AG04450 (cell line): ENCODE measurements around the gene SETD3. TPM values are rescaled to one million over a fixed set of nuclear protein-coding genes. Genes with fewer than 3 reads are reported as not detected.

ENCODE experiments used
- CTCF ChIA-PET: fragments of 300-600, 350-600 bp; formaldehyde crosslinking; extraction: SDS; loops from one replicate; lab custom pipeline; 2022; ENCODE audit warnings: antibody characterized with exemption, inconsistent platforms; lab: Charles Lee
- POLR2A ChIA-PET: fragments of 350-600 bp; formaldehyde crosslinking; extraction: SDS; loops from one replicate; lab custom pipeline; 2021; ENCODE audit warnings: antibody characterized with exemption, inconsistent platforms; lab: Yijun Ruan, JAX
- DNase-seq: peaks from one replicate; pipeline ENCODE4 v3.0.0-alpha.2; 2011; ENCODE audit warnings: low read depth, low spot score
- H3K27ac ChIP-seq: one replicate; pipeline ENCODE4 v1.5.1; 2012; ENCODE audit warnings: low read depth, low read length, control low read depth
- H3K27me3 ChIP-seq: one replicate; pipeline ENCODE4 v1.6.0; 2012; ENCODE audit warnings: low read length; ENCODE audit not compliant: control insufficient read depth, insufficient read depth
- H3K4me3 ChIP-seq: 2 replicates; pipeline ENCODE4 v1.5.1; 2011; ENCODE audit warnings: mild to moderate bottlenecking, low read depth, low read length, control low read depth
- H3K9me3 ChIP-seq: 2 replicates; pipeline ENCODE4 v1.5.1; 2012; ENCODE audit warnings: low read length; ENCODE audit not compliant: control insufficient read depth, insufficient read depth
- polyA plus RNA-seq: library from polyadenylated mRNA; depleted of rRNA; stranded (reverse); fragments of >200 nt; gene quantifications from 2 replicates; pipeline ENCODE4 v1.2.3, GENCODE V29; 2011
- TF ChIP-seq, protein P1 (sequence below): IDR thresholded peaks from 2 replicates; pipeline ENCODE4 v1.5.1; 2011; ENCODE audit warnings: low read depth, low read length, control low read depth, inconsistent platforms

SETD3 gene
- polyA plus RNA-seq, 1 experiment, result 25.0 TPM

DNA sequence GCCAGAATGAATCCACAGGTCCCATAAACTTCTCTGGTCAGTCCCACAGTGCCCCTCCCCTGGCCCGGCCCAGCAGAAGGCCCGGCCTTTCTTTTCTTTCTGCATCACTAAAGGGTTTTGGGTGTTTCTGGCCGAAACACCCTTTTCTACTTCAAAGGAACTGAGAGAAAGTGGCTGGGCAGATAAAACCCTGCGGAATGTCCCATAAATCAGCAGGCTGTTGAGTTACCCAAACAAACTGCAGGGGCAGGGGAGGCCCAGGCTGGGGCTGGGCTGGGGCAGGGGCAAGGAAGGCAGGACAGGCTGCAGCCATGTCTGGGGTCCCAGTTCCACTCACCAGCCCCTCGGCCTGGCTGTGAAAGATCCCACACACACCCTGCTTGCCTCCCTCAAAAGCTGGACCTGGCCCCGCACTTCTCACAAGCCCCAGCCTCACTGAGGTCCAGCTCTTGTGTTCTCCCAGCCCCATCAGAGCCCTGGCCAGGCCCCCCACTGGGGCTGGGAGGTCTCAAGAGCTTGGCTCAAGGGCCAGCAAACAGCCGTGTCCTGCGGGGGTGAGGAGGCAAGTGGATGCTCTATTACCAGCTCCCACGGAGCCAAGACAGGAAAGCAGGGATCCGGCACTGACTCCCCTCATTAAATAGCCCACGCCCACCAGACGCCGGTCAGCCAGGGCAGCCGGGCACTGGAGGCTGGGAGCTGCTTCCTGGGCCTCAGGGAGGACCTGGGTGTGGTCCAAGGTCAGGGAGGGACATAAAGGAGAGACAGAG lies 42.5 kb upstream of the SETD3 start:
- TF ChIP-seq, protein P1, sequence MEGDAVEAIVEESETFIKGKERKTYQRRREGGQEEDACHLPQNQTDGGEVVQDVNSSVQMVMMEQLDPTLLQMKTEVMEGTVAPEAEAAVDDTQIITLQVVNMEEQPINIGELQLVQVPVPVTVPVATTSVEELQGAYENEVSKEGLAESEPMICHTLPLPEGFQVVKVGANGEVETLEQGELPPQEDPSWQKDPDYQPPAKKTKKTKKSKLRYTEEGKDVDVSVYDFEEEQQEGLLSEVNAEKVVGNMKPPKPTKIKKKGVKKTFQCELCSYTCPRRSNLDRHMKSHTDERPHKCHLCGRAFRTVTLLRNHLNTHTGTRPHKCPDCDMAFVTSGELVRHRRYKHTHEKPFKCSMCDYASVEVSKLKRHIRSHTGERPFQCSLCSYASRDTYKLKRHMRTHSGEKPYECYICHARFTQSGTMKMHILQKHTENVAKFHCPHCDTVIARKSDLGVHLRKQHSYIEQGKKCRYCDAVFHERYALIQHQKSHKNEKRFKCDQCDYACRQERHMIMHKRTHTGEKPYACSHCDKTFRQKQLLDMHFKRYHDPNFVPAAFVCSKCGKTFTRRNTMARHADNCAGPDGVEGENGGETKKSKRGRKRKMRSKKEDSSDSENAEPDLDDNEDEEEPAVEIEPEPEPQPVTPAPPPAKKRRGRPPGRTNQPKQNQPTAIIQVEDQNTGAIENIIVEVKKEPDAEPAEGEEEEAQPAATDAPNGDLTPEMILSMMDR, result no peak
- no peak for DNase-seq
- ChIA-PET POLR2A (interaction anchor here (1.3 to 2.0 kb wide), 3 partner anchors 42 to 81 kb away, joined by 3 to 5 read pairs (median 5); partner anchors contain the start of genes CCDC85C, CCNK and SETD3), CTCF (interaction anchor here (0.8 to 5.0 kb wide), 6 partner anchors 83 to 376 kb away, joined by 3 to 27 read pairs (median 4); no protein-coding TSS in a partner anchor)
- peak overlapping the region; percentile 81 for H3K27ac ChIP-seq
- no peaks in the 10 kb centered on the region for H3K27me3 ChIP-seq
- no peaks in the 10 kb centered on the region; the same call in 1 of the 2 replicates for H3K9me3 ChIP-seq
- H3K4me3 ChIP-seq, result no peak overlapping the region

DNA sequence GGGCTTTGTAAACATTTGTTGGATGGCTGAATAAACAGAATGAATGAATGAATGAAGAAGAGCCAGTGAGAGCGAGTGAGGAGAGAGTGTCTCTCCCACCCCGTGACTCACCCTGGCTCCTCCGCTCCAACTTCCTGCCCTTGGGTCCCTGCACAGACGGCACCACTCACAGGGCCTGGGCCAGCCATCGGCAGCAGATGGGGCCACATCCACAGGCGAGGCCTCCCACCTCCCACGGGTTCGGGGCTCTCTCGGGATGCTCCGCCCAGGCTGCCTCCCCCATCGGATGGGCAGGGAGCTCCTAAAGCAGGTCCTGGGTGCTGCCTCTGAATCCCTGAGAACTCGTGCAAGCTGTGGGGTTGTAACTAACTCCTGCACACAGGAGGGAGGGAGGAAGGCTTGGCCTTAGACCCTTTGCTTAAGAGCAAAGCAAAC lies 41.8 kb upstream of the SETD3 start:
- TF ChIP-seq, protein P1, result peak; percentile 7; the same call in 1 of the 2 replicates
- POLR2A ChIA-PET, result interaction anchor here (1.2 to 2.0 kb wide), 4 partner anchors 41 to 82 kb away, joined by 3 to 5 read pairs (median 4); partner anchors contain the start of genes CCDC85C, CCNK and SETD3
- no peaks in the 10 kb centered on the region; the same call in 1 of the 2 replicates for H3K9me3 ChIP-seq
- DNase-seq, result peak; percentile 46
- H3K4me3 ChIP-seq, result no peak overlapping the region
- no peaks in the 10 kb centered on the region for H3K27me3 ChIP-seq
- CTCF ChIA-PET, result interaction anchor here (0.6 to 5.0 kb wide), 3 partner anchors 84 to 106 kb away, joined by 3 to 27 read pairs (median 4); no protein-coding TSS in a partner anchor
- peak overlapping the region; percentile 81 for H3K27ac ChIP-seq

DNA sequence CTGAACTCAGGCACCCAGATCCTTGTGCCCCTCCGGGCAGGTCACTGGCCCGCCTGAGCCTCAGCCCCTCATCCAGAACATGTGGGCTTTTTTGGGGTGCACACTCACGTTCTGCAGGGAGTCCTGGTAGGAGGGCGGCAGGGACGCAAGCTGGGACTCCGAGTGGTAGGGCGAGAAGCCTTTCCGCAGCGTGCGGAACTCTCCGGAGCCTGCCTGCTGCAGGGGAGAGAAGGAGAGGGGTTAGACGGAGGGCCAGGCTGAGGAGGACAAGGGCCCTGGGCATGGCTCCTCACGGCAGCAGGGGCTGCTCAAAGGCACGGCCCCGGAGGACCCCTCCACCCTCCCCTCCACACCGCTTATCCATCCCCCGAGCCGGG lies 41.4 kb upstream of the SETD3 start:
- CTCF ChIA-PET, result interaction anchor here (0.6 to 5.0 kb wide), 3 partner anchors 84 to 106 kb away, joined by 3 to 27 read pairs (median 4); no protein-coding TSS in a partner anchor
- Histone ChIP-seq H3K27me3 (no peaks in the 10 kb centered on the region), H3K9me3 (no peaks in the 10 kb centered on the region; the same call in 1 of the 2 replicates), H3K27ac (peak overlapping the region; percentile 11), H3K4me3 (no peak overlapping the region)
- POLR2A ChIA-PET, result interaction anchor here (1.2 to 2.0 kb wide), 3 partner anchors 41 to 82 kb away, joined by 3 to 5 read pairs (median 3); partner anchors contain the start of genes CCDC85C, CCNK and SETD3
- TF ChIP-seq, protein P1, result no peak
- no peak for DNase-seq

DNA sequence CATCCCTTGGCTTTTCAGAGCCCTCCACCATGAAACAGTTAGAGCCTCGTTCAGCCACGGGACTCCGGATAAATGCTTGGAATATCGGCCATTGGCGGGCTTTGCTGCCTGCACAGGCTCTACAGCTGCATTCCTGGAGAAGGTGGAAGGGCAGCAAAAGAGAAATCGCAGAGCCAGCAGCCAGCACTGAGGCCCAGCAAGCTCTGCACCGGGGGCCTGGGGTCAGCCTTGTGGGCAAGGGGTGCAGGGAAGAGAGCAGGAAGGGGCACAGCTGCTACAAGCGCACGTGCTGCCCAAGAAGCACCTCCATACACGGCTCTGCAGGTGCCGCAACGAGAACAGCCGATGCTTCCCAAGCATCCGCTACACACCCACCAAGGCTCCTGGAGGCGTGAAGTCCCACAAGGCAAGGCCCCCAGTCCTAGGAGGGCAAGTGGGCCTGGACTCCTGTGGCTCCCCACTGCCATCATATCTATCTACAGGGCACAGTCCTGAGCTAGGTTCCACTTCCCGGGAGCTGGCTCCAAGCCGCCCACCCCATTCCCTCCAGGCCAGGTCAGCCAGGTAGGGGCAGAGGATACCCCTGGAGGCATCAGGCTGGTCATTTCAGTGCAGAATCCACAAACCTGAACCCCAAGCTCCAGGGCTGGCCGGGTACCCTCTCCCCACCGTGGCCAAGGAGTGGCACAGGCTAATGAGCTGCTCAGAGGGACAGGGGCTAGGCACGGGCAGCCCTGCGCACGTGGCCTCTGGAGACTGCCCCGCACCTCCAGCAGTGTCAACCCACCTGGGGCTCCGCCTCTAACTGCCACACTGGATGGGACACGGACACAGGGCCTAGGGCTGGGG lies 40.7 kb upstream of the SETD3 start:
- ChIA-PET POLR2A (interaction anchor here (1.2 to 2.0 kb wide), 3 partner anchors 40 to 83 kb away, joined by 3 to 5 read pairs (median 3); partner anchors contain the start of genes CCDC85C, CCNK and SETD3), CTCF (interaction anchor here (0.6 to 5.0 kb wide), 4 partner anchors 85 to 107 kb away, joined by 3 to 27 read pairs (median 4); no protein-coding TSS in a partner anchor)
- H3K4me3 ChIP-seq, result no peak overlapping the region
- no peaks in the 10 kb centered on the region; the same call in 1 of the 2 replicates for H3K9me3 ChIP-seq
- TF ChIP-seq, protein P1, result no peak
- H3K27me3 ChIP-seq, result no peaks in the 10 kb centered on the region
- H3K27ac ChIP-seq, result peak overlapping the region; percentile 11
- DNase-seq, result no peak
